GM12878 (cell line): Measurements from ENCODE around the gene MESD. TPM values are rescaled to one million over a fixed set of nuclear protein-coding genes. Genes with fewer than 3 reads are reported as not detected.

ENCODE experiments used
- GABPA ChIP-seq: IDR thresholded peaks from 2 replicates; pipeline ENCODE4 v1.6.1; 2014; ENCODE audit warnings: antibody characterized with exemption, low read depth, mild to moderate bottlenecking, inconsistent platforms
- MTA2 ChIP-seq: fragments of 450-650 bp; IDR thresholded peaks from 2 replicates; pipeline ENCODE4 v1.6.1; 2016; ENCODE audit warnings: low read depth, mild to moderate bottlenecking, moderate library complexity
- NBN ChIP-seq: fragments of 450-650 bp; IDR thresholded peaks from 2 replicates; pipeline ENCODE4 v1.6.1; 2016
- NFYA ChIP-seq: IDR thresholded peaks from 2 replicates; pipeline ENCODE4 v1.6.1; 2011; ENCODE audit warnings: low read depth, mild to moderate bottlenecking, low read length, improper control_type of control experiment, borderline replicate concordance
- RAD21 ChIP-seq: IDR thresholded peaks from 2 replicates; pipeline ENCODE4 v1.6.1; 2011; ENCODE audit warnings: mild to moderate bottlenecking, low read depth, low read length, moderate library complexity; ENCODE audit not compliant: insufficient read depth
- RAD51 ChIP-seq: fragments of 450-650 bp; IDR thresholded peaks from 2 replicates; pipeline ENCODE4 v1.6.1; 2016; ENCODE audit warnings: moderate library complexity, mild to moderate bottlenecking, inconsistent platforms
- SMARCA5 ChIP-seq: fragments of 450-650 bp; IDR thresholded peaks from 2 replicates; pipeline ENCODE4 v1.6.1; 2017; ENCODE audit warnings: mild to moderate bottlenecking
- SREBF2 ChIP-seq: IDR thresholded peaks from 2 replicates; pipeline ENCODE4 v1.6.1; 2012; ENCODE audit warnings: mild to moderate bottlenecking, low read length
- polyA plus RNA-seq, 11 experiments: library from polyadenylated mRNA; depleted of rRNA in 4 of 11; unstranded in 6 of 11; stranded (reverse) in 5 of 11; fragments of >200 nt; fragmentation: Nextera tagmentation in 4 of 11; fragmentation: Illumina TruSeq in 1 of 11; extraction: Ambion mirVana in 4 of 11; extraction: Trizol in 1 of 11; gene quantifications; 1 replicate in 1 of 11; 2 replicates in 10 of 11; pipeline versions ENCODE4 v1.2.1 to v1.2.3, GENCODE V29; 2011 to 2016; ENCODE audit warnings: inconsistent platforms in 2 of 11, missing spikeins in 2 of 11, low read depth in 1 of 11
- total RNA-seq, 4 experiments: library from RNA; depleted of rRNA in 3 of 4; stranded (reverse); fragments of >200 nt in 3 of 4; fragmentation: Illumina TruSeq in 1 of 4; extraction: Trizol in 1 of 4; gene quantifications; 2 replicates each; pipeline versions ENCODE4 v1.2.1 to v1.2.3, GENCODE V29; 2013 to 2021
- TF ChIP-seq, protein P1 (sequence below): fragments of 450-650 bp; IDR thresholded peaks from 2 replicates; pipeline ENCODE4 v1.6.1; 2017; ENCODE audit warnings: antibody characterized with exemption, mild to moderate bottlenecking, moderate library complexity
- TF ChIP-seq, protein P2 (sequence below): fragments of 450-650 bp; conservative IDR thresholded peaks from 2 replicates; pipeline ENCODE4 v1.6.1; 2017; ENCODE audit warnings: mild to moderate bottlenecking, moderate library complexity

The MESD gene
- total and polyA plus RNA-seq, 10 of the 15 experiments (the other 5 are each of a cell fraction or from before 2014, with no cell fraction given) = 10.2 to 39.8 (median 20.9) TPM

DNA sequence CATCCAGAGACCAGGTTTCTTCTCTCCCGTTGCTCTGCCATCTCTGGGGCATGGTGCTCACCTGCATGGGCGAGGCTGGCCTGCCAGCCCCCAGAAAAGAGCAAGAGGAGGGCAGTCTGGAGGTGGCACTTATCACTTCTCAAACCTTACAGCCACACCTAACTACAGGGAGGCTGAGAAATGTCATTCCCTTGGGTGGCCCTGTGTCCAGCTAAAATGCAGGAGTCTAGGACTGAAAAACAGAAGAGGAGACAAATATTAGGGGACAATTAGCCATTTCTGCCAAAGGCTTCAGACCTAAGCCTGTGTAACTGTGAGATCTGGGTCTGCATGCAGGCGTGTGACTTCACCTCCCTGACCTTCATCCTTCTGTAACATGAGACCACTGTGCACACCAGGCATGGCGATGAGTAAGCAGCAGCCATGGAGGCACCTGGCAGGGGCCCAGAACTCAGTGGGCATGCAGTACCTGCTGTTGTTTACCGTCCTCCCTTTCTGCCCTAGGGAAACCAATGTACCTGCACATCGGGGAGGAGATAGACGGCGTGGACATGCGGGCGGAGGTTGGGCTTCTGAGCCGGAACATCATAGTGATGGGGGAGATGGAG is 83.4 kb downstream of the MESD start (continued):
- TF ChIP-seq, protein P1, sequence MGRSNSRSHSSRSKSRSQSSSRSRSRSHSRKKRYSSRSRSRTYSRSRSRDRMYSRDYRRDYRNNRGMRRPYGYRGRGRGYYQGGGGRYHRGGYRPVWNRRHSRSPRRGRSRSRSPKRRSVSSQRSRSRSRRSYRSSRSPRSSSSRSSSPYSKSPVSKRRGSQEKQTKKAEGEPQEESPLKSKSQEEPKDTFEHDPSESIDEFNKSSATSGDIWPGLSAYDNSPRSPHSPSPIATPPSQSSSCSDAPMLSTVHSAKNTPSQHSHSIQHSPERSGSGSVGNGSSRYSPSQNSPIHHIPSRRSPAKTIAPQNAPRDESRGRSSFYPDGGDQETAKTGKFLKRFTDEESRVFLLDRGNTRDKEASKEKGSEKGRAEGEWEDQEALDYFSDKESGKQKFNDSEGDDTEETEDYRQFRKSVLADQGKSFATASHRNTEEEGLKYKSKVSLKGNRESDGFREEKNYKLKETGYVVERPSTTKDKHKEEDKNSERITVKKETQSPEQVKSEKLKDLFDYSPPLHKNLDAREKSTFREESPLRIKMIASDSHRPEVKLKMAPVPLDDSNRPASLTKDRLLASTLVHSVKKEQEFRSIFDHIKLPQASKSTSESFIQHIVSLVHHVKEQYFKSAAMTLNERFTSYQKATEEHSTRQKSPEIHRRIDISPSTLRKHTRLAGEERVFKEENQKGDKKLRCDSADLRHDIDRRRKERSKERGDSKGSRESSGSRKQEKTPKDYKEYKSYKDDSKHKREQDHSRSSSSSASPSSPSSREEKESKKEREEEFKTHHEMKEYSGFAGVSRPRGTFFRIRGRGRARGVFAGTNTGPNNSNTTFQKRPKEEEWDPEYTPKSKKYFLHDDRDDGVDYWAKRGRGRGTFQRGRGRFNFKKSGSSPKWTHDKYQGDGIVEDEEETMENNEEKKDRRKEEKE = no peak
- TF ChIP-seq SREBF2 (no peak), MTA2 (no peak), SMARCA5 (no peak), RAD21 (no peak), RAD51 (no peak), NFYA (no peak), NBN (no peak), GABPA (no peak)
- TF ChIP-seq, protein P2, sequence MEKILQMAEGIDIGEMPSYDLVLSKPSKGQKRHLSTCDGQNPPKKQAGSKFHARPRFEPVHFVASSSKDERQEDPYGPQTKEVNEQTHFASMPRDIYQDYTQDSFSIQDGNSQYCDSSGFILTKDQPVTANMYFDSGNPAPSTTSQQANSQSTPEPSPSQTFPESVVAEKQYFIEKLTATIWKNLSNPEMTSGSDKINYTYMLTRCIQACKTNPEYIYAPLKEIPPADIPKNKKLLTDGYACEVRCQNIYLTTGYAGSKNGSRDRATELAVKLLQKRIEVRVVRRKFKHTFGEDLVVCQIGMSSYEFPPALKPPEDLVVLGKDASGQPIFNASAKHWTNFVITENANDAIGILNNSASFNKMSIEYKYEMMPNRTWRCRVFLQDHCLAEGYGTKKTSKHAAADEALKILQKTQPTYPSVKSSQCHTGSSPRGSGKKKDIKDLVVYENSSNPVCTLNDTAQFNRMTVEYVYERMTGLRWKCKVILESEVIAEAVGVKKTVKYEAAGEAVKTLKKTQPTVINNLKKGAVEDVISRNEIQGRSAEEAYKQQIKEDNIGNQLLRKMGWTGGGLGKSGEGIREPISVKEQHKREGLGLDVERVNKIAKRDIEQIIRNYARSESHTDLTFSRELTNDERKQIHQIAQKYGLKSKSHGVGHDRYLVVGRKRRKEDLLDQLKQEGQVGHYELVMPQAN = no peak
